ENCODE measurements around the gene TMEM51. TPM values are rescaled to one million over a fixed set of nuclear protein-coding genes. Genes with fewer than 3 reads are reported as not detected.

Gene TMEM51
- total RNA-seq, 5 donors from 2014 or later (not counting 1 experiment from before 2014, with no cell fraction given) = 0.23 to 0.26 TPM; not detected in 3

DNA sequence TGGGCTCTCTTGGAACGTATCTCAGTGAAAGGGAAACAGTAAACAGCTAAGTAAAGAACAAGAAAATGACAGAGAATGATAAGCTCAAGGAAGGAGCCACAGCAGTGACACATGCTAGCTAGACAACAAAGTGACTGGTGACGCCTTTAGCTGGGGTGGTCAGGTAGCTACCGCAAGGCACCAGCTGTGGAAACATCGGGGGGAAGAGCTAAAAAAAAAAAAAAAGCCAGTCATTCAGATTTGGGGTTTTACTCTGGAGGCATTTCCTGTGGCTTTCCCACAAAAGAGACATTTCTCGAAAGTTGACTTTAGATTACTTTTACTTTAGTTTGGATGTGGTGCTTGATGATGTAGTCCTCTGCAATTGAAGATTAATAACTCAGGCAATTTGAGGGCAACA, 95.5 kb downstream of the TMEM51 start:
- Mint-ChIP-seq H3K4me1 (peaks cover 29 to 62% (median 47%) of the 10 kb centered on the region in 3 donors), H3K27ac (peak overlapping the region; percentile 25 to 43), H3K36me3 (no peaks in the 10 kb centered on the region), H3K9me3 (no peaks in the 10 kb centered on the region), H3K4me3 (peak overlapping the region; percentile 13 to 67 (median 22)), H3K27me3 (peaks cover 40 to 54% of the 10 kb centered on the region in 2 donors)
- ChIA-PET POLR2A (interaction anchor here (0.6 kb wide), 2 partner anchors 14 to 280 kb away, joined by 5 read pairs; no protein-coding TSS in a partner anchor), CTCF (interaction anchor here in 1 of 2 donors (0.9 to 1.6 kb wide), 3 partner anchors 74 to 163 kb away, joined by 3 to 5 read pairs (median 3); no protein-coding TSS in a partner anchor)
- no peaks in the 10 kb centered on the region for H3K9me3 ChIP-seq
- whole genome bisulfite sequencing (ENCODE audit: insufficient coverage) = 6% methylated on average over 3 of the region's 5 CpGs
- H3K27me3 ChIP-seq (replicated peaks in 1 of 2; ENCODE audit: control insufficient read depth in 2 of 2, extremely low read depth in 1 of 2, insufficient read depth in 2 of 2, low read length in 1 of 2) = peaks cover 0 to 30% of the 10 kb centered on the region in 2 experiments
- no peak overlapping the region for H3K4me3 ChIP-seq (ENCODE audit: control insufficient read depth in 1 of 2, extremely low read depth in 1 of 2, low read length in 1 of 2)
- H3K36me3 ChIP-seq (ENCODE audit: control insufficient read depth in 2 of 2, extremely low read depth in 1 of 2, insufficient read depth in 1 of 2, low read length in 1 of 2) = no peaks in the 10 kb centered on the region
- H3K4me1 ChIP-seq (ENCODE audit: control insufficient read depth in 1 of 2, extremely low read depth in 1 of 2, insufficient read depth in 2 of 2, low read length in 2 of 2) = peaks cover 2 to 28% of the 10 kb centered on the region in 2 experiments
- no peak overlapping the region for H3K27ac ChIP-seq (ENCODE audit: low read length)
- peak; percentile 62 to 94 (median 78) for ATAC-seq (replicated peaks in 1 of 4)
- DNase-seq = peak in 32 of 35 experiments; percentile 15 to 77 (median 48)

DNA sequence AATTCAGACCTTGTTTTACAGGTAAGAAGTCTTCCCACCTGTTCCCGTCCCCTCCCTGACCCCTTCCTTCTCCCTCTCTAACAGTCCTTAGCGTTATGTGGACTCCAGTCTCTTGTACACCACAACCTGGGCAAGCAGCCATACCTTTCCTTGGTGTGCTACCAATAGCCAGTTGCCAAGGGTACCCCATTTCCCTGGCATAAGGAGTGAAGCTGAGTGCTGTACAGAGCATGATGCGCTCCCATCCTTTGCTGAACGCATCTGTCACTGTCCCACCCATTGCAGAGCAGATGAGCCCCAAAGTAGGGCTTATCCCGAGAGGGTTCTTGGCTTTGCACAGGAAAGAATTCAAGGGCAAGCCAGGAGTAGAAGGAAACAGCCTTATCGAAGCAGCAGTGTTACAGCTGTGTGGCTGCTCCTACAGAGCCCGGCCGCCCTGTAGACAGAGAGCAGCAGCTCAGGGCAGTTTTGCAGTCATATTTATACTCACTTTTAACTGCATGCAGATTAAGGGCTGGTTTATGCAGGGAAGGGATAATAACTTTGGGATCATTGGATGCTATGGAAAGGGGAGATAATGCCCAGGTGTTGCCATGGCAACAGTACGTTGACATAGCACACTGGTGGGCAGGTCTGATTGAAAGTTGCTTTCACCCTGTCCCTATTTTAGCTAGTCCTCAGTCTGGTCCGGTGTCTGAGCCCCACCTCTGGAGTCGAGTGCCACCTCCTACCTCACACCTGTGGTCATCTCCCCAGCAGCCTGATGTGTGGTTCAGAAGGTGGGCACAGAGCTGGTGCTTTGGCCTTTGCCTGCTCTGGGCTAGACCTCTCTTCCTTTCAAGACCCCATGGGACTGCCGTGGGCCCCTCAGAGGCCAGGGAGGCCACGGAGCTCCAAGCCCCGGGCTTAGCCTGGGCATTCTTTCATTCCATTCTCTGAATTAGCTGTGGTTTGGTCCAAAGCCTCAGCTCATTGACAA, 98.6 kb downstream of the TMEM51 start:
- 94% methylated on average over 4 of the region's 14 CpGs for WGBS (ENCODE audit: insufficient coverage)
- Mint-ChIP-seq H3K4me1 (peaks cover 29 to 53% (median 43%) of the 10 kb centered on the region in 3 donors), H3K36me3 (no peaks in the 10 kb centered on the region), H3K4me3 (no peak overlapping the region), H3K27me3 (peaks cover 14 to 30% of the 10 kb centered on the region in 2 donors), H3K27ac (no peak overlapping the region), H3K9me3 (no peaks in the 10 kb centered on the region)
- no peak overlapping the region for H3K27ac ChIP-seq (ENCODE audit: low read length)
- POLR2A ChIA-PET = no interaction called here
- peaks cover 0 to 11% of the 10 kb centered on the region in 2 experiments for H3K27me3 ChIP-seq (replicated peaks in 1 of 2; ENCODE audit: control insufficient read depth in 2 of 2, extremely low read depth in 1 of 2, insufficient read depth in 2 of 2, low read length in 1 of 2)
- H3K4me3 ChIP-seq (ENCODE audit: control insufficient read depth in 1 of 2, extremely low read depth in 1 of 2, low read length in 1 of 2) = no peak overlapping the region
- ATAC-seq (replicated peaks in 1 of 4) (no peak), DNase-seq (no peak)
- CTCF ChIA-PET = no interaction called here
- no peaks in the 10 kb centered on the region for H3K36me3 ChIP-seq (ENCODE audit: control insufficient read depth in 2 of 2, extremely low read depth in 1 of 2, insufficient read depth in 1 of 2, low read length in 1 of 2)
- peaks cover 2 to 24% of the 10 kb centered on the region in 2 experiments for H3K4me1 ChIP-seq (ENCODE audit: control insufficient read depth in 1 of 2, extremely low read depth in 1 of 2, insufficient read depth in 2 of 2, low read length in 2 of 2)
- no peaks in the 10 kb centered on the region for H3K9me3 ChIP-seq

DNA sequence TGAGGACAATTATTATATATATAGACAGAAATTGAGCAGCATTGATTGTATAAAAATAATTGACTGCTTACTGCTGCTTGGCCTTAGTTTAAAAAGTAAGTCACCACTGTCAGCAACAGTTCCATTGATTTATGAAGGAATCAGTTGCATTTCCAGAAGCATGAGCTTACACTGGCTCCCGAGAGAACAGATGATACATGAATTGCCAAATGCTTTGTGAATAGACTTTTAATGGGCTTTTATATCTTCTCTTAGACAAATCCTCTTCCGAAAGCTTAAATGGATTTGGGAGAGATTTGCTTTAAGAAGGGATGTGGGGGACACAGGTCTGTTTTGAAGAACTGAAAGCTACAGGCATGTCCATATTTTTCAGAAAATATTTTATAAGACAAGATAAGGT, 101.0 kb downstream of the TMEM51 start:
- Histone ChIP-seq H3K27me3 (replicated peaks in 1 of 2; ENCODE audit: control insufficient read depth in 2 of 2, extremely low read depth in 1 of 2, insufficient read depth in 2 of 2, low read length in 1 of 2) (no peaks in the 10 kb centered on the region), H3K4me3 (ENCODE audit: control insufficient read depth in 1 of 2, extremely low read depth in 1 of 2, low read length in 1 of 2) (no peak overlapping the region), H3K9me3 (no peaks in the 10 kb centered on the region), H3K4me1 (ENCODE audit: control insufficient read depth in 1 of 2, extremely low read depth in 1 of 2, insufficient read depth in 2 of 2, low read length in 2 of 2) (peaks cover 2 to 5% of the 10 kb centered on the region in 2 experiments), H3K27ac (ENCODE audit: low read length) (no peak overlapping the region), H3K36me3 (ENCODE audit: control insufficient read depth in 2 of 2, extremely low read depth in 1 of 2, insufficient read depth in 1 of 2, low read length in 1 of 2) (no peaks in the 10 kb centered on the region)
- H3K4me3 Mint-ChIP-seq = no peak overlapping the region
- peaks cover 14 to 35% (median 24%) of the 10 kb centered on the region in 3 donors for H3K4me1 Mint-ChIP-seq
- DNase-seq (no peak), ATAC-seq (replicated peaks in 1 of 4) (no peak)
- CTCF ChIA-PET = no interaction called here
- no CpG with 5 or more reads among the region's 2 CpGs for WGBS (ENCODE audit: insufficient coverage)
- H3K9me3 Mint-ChIP-seq = no peaks in the 10 kb centered on the region
- peaks cover 2 to 22% of the 10 kb centered on the region in 2 donors for H3K27me3 Mint-ChIP-seq
- no peak overlapping the region for H3K27ac Mint-ChIP-seq
- POLR2A ChIA-PET = no interaction called here
- no peaks in the 10 kb centered on the region for H3K36me3 Mint-ChIP-seq

DNA sequence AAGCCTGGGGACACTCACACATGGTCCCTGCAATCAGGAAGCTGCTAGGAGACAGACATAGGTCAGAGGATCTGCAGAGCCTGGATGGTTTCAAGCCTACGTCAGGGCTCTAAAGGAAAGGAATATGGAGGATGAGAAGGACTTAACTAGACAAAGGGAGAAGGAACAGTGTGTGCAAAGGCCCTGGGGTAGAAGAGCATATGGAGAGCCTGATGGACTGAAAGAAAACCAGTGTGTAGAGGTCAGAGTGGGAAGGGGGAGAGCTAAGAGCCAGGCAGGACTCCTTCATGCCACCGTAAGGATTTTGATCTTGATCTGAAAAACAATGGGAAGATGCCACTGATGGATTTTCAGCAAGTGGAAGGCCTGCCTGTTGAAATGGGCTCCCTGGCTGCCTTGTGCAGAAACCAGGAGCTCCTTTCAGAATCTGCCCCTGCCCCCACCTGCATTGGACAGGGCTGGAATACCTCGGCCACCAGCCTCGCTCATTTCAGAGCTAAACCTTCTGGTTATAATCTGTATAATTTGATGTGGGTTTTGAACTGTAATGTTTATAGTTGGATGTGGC, 102.1 kb downstream of the TMEM51 start:
- DNase-seq (no peak), ATAC-seq (replicated peaks in 1 of 4) (no peak)
- H3K4me3 Mint-ChIP-seq = no peak overlapping the region
- H3K36me3 ChIP-seq (ENCODE audit: control insufficient read depth in 2 of 2, extremely low read depth in 1 of 2, insufficient read depth in 1 of 2, low read length in 1 of 2) = no peaks in the 10 kb centered on the region
- WGBS (ENCODE audit: insufficient coverage) = 100% methylated on average over 3 of the region's 4 CpGs
- ChIA-PET CTCF (no interaction called here), POLR2A (no interaction called here)
- no peaks in the 10 kb centered on the region for H3K36me3 Mint-ChIP-seq
- H3K4me1 Mint-ChIP-seq = peaks cover 14 to 28% (median 20%) of the 10 kb centered on the region in 3 donors
- H3K27me3 ChIP-seq (replicated peaks in 1 of 2; ENCODE audit: control insufficient read depth in 2 of 2, extremely low read depth in 1 of 2, insufficient read depth in 2 of 2, low read length in 1 of 2) = no peaks in the 10 kb centered on the region
- peaks cover 2 to 5% of the 10 kb centered on the region in 2 experiments for H3K4me1 ChIP-seq (ENCODE audit: control insufficient read depth in 1 of 2, extremely low read depth in 1 of 2, insufficient read depth in 2 of 2, low read length in 2 of 2)
- no peaks in the 10 kb centered on the region for H3K9me3 Mint-ChIP-seq
- H3K9me3 ChIP-seq = no peaks in the 10 kb centered on the region
- no peak overlapping the region for H3K4me3 ChIP-seq (ENCODE audit: control insufficient read depth in 1 of 2, extremely low read depth in 1 of 2, low read length in 1 of 2)
- peaks cover 3 to 15% of the 10 kb centered on the region in 2 donors for H3K27me3 Mint-ChIP-seq
- H3K27ac Mint-ChIP-seq = no peak overlapping the region
- H3K27ac ChIP-seq (ENCODE audit: low read length) = no peak overlapping the region

DNA sequence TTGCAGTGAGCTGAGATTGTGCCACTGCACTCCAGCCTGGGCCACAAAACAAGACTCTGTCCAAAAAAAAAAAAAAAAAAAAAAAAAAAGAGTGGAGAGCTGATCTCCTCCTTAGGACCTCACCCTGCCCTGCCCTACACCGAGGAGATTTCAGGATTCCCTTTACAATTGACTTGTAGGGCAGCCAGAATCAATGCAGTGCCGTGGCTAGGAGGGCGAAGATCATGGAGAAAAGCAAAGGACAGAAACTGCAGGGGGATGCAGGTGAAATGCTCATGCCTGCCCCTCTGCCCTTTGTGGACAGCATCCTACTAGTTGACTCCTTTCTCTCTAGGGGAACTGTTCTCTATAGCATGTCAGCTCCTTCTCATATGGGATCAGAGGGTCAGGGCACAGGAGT, 103.0 kb downstream of the TMEM51 start:
- Mint-ChIP-seq H3K36me3 (no peaks in the 10 kb centered on the region), H3K27me3 (peaks cover 12 to 13% of the 10 kb centered on the region in 2 donors), H3K27ac (no peak overlapping the region), H3K4me3 (no peak overlapping the region), H3K4me1 (peaks cover 17 to 32% (median 28%) of the 10 kb centered on the region in 3 donors), H3K9me3 (no peaks in the 10 kb centered on the region)
- CTCF ChIA-PET = no interaction called here
- DNase-seq (no peak), ATAC-seq (replicated peaks in 1 of 4) (no peak)
- WGBS (ENCODE audit: insufficient coverage) = 90% methylated on average over 3 of the region's 3 CpGs
- Histone ChIP-seq H3K27ac (ENCODE audit: low read length) (no peak overlapping the region), H3K4me1 (ENCODE audit: control insufficient read depth in 1 of 2, extremely low read depth in 1 of 2, insufficient read depth in 2 of 2, low read length in 2 of 2) (peaks cover 2 to 11% of the 10 kb centered on the region in 2 experiments), H3K36me3 (ENCODE audit: control insufficient read depth in 2 of 2, extremely low read depth in 1 of 2, insufficient read depth in 1 of 2, low read length in 1 of 2) (no peaks in the 10 kb centered on the region), H3K27me3 (replicated peaks in 1 of 2; ENCODE audit: control insufficient read depth in 2 of 2, extremely low read depth in 1 of 2, insufficient read depth in 2 of 2, low read length in 1 of 2) (peaks cover 0 to 4% of the 10 kb centered on the region in 2 experiments), H3K9me3 (no peaks in the 10 kb centered on the region), H3K4me3 (ENCODE audit: control insufficient read depth in 1 of 2, extremely low read depth in 1 of 2, low read length in 1 of 2) (no peak overlapping the region)
- POLR2A ChIA-PET = no interaction called here

DNA sequence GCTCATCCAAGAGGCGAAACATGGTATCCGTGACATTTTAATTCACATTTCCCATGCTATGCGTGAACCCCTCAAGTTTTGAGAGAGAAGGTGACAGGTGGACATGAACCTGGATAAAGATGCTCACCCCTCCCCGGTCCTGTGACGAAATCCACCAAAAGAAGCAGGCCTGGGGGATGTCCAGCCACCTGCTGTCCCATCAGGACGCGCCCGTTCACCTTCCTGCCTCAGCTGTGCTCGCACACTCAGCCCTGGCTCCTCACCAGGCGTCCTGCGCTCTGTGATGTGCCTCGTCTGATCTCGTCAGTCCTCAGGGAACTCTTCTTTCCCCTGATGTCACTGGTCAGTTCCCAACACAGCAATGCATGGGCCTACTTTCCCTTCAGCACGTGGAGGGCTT, 103.8 kb downstream of the TMEM51 start:
- Histone ChIP-seq H3K27ac (ENCODE audit: low read length) (no peak overlapping the region), H3K4me1 (ENCODE audit: control insufficient read depth in 1 of 2, extremely low read depth in 1 of 2, insufficient read depth in 2 of 2, low read length in 2 of 2) (peaks cover 2 to 15% of the 10 kb centered on the region in 2 experiments), H3K9me3 (no peaks in the 10 kb centered on the region), H3K27me3 (replicated peaks in 1 of 2; ENCODE audit: control insufficient read depth in 2 of 2, extremely low read depth in 1 of 2, insufficient read depth in 2 of 2, low read length in 1 of 2) (peaks cover 0 to 8% of the 10 kb centered on the region in 2 experiments), H3K36me3 (ENCODE audit: control insufficient read depth in 2 of 2, extremely low read depth in 1 of 2, insufficient read depth in 1 of 2, low read length in 1 of 2) (no peaks in the 10 kb centered on the region), H3K4me3 (ENCODE audit: control insufficient read depth in 1 of 2, extremely low read depth in 1 of 2, low read length in 1 of 2) (no peak overlapping the region)
- POLR2A ChIA-PET = no interaction called here
- no peak for DNase-seq
- Mint-ChIP-seq H3K9me3 (no peaks in the 10 kb centered on the region), H3K27ac (no peak overlapping the region), H3K27me3 (peaks cover 17 to 20% of the 10 kb centered on the region in 2 donors), H3K36me3 (no peaks in the 10 kb centered on the region), H3K4me3 (no peak overlapping the region), H3K4me1 (peaks cover 24 to 35% (median 33%) of the 10 kb centered on the region in 3 donors)
- CTCF ChIA-PET = no interaction called here
- ATAC-seq (replicated peaks in 1 of 4) = no peak
- WGBS (ENCODE audit: insufficient coverage) = 74% methylated on average over 10 of the region's 14 CpGs

Data from T-cell (primary cell).